MV-4-11 (cell line): ENCODE measurements around the gene NASP.

Source experiments
- DNase-seq: peaks from one replicate; lab custom pipeline; 2025; lab: John Stamatoyannopoulos, UW

Gene NASP

GRCh38 chr1:45583666-45584350, at the start of gene NASP:
NASP (plus strand) TSS chr1:45584041; CDS start chr1:45584147, 106 bp downstream.
- peak; percentile 76 for DNase-seq

GRCh38 chr1:45535988-45536766, 47.7 kb upstream of the NASP start:
- DNase-seq, result no peak

GRCh38 chr1:45536886-45537285, 47.0 kb upstream of the NASP start:
- DNase-seq, result no peak

- no peak for DNase-seq
Measured at GRCh38 chr1:45541193-45541592, 42.6 kb upstream of the NASP start.

GRCh38 chr1:45542591-45542990, 41.2 kb upstream of the NASP start:
- peak; percentile 64 for DNase-seq

GRCh38 chr1:45543581-45544417, 40.0 kb upstream of the NASP start:
- peak; percentile 95 for DNase-seq

GRCh38 chr1:45544530-45544929, 39.3 kb upstream of the NASP start:
- no peak for DNase-seq

- DNase-seq, result peak; percentile 14
Measured at GRCh38 chr1:45545019-45545493, 38.8 kb upstream of the NASP start.

- DNase-seq, result no peak
Measured at GRCh38 chr1:45545553-45546310, 38.1 kb upstream of the NASP start.

GRCh38 chr1:45550401-45551351, 33.2 kb upstream of the NASP start, which contains the start of gene AKR1A1:
AKR1A1 (plus strand) TSS chr1:45550826; CDS start chr1:45561795, 10,969 bp downstream.
- peak; percentile 88 for DNase-seq

- DNase-seq, result no peak
Measured at GRCh38 chr1:45551684-45552083, 32.2 kb upstream of the NASP start.

- DNase-seq, result no peak
Measured at GRCh38 chr1:45552331-45552730, 31.5 kb upstream of the NASP start.

- DNase-seq, result no peak
Measured at GRCh38 chr1:45554198-45554597, 29.6 kb upstream of the NASP start.

- DNase-seq, result no peak
Measured at GRCh38 chr1:45557422-45557944, 26.4 kb upstream of the NASP start.

- DNase-seq, result no peak
Measured at GRCh38 chr1:45563843-45564242, 20.0 kb upstream of the NASP start.

- no peak for DNase-seq
Measured at GRCh38 chr1:45566722-45567121, 17.1 kb upstream of the NASP start.

GRCh38 chr1:45567911-45568310, 15.9 kb upstream of the NASP start:
- DNase-seq, result no peak

GRCh38 chr1:45568421-45568820, 15.4 kb upstream of the NASP start:
- no peak for DNase-seq

- no peak for DNase-seq
Measured at GRCh38 chr1:45569571-45569961, 14.3 kb upstream of the NASP start.

GRCh38 chr1:45569962-45570581, 13.8 kb upstream of the NASP start:
- peak; percentile 62 for DNase-seq
